Measurements from ENCODE around the gene LGALS13.

DNA sequence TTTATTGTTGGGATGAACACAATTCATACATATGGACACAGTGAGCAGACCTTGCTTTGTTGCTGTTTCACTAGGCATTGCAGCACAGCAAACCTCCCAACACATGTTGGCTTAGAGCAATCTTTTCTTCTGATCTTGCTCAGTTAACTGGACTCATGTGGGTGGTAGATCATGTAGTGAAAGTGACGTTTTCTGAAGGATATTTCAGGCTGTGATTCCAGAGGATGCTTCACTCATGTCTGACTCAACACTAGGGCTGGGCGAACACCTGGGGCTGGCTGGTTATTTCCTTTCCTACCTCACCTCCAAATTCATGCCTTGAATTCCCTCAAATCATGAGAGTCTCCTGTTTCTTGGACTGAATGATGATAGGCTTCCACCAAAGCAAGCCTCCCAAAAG lies 14.3 kb upstream of the LGALS13 start:
- TF ChIP-seq, protein P1, sequence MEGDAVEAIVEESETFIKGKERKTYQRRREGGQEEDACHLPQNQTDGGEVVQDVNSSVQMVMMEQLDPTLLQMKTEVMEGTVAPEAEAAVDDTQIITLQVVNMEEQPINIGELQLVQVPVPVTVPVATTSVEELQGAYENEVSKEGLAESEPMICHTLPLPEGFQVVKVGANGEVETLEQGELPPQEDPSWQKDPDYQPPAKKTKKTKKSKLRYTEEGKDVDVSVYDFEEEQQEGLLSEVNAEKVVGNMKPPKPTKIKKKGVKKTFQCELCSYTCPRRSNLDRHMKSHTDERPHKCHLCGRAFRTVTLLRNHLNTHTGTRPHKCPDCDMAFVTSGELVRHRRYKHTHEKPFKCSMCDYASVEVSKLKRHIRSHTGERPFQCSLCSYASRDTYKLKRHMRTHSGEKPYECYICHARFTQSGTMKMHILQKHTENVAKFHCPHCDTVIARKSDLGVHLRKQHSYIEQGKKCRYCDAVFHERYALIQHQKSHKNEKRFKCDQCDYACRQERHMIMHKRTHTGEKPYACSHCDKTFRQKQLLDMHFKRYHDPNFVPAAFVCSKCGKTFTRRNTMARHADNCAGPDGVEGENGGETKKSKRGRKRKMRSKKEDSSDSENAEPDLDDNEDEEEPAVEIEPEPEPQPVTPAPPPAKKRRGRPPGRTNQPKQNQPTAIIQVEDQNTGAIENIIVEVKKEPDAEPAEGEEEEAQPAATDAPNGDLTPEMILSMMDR (IDR thresholded peaks at IDR 0.05): no peak
- no peak for TF ChIP-seq POLR2A (IDR thresholded peaks at IDR 0.05)
- no peak for TF ChIP-seq POLR2AphosphoS5 (IDR thresholded peaks at IDR 0.05)
- no peak for TF ChIP-seq EP300 (IDR thresholded peaks at IDR 0.05; ENCODE audit: low read depth)
